ENCODE measurements around the gene ITIH4. TPM values are rescaled to one million over a fixed set of nuclear protein-coding genes. Genes with fewer than 3 reads are reported as not detected.
"Not testable (repeated sequence)": the region's sequence is repeated elsewhere in the genome, so short reads cannot be mapped to it uniquely, and the experiment has no call there.

Gene ITIH4
- total RNA-seq, 1 donor from 2014 or later = 9.8 TPM

GRCh38 chr3:52777959-52778805 lies 52.3 kb downstream of the ITIH4 start:
- DNase-seq (ENCODE audit: low spot score in 2 of 2) = peak in 1 of 2 donors; percentile 60
- no peaks in the 10 kb centered on the region for H3K36me3 ChIP-seq
- no peaks in the 10 kb centered on the region for H3K27me3 ChIP-seq
- H3K4me3 ChIP-seq = no peak overlapping the region
- H3K27ac ChIP-seq = no peak overlapping the region
- no peak for TF ChIP-seq CTCF (IDR thresholded peaks at IDR 0.05)
- H3K9me3 ChIP-seq = no peaks in the 10 kb centered on the region
- intact Hi-C loops (cut with DNase I) = no loop called here
- H3K4me1 ChIP-seq = no peaks in the 10 kb centered on the region

- no peaks in the 10 kb centered on the region for H3K4me1 ChIP-seq
- no peaks in the 10 kb centered on the region for H3K27me3 ChIP-seq
- no peaks in the 10 kb centered on the region for H3K9me3 ChIP-seq
- H3K27ac ChIP-seq = no peak within 1 kb of the TSS
- no peak within 1 kb of the TSS for H3K4me3 ChIP-seq
- no peak for TF ChIP-seq CTCF (IDR thresholded peaks at IDR 0.05)
- intact Hi-C loops (cut with DNase I) = no loop called here
- H3K36me3 ChIP-seq = no peaks in the 10 kb centered on the region
- DNase-seq (ENCODE audit: low spot score in 2 of 2) = peak in 1 of 2 donors; percentile 38
These were observed 53.1 kb downstream of the ITIH4 start, which contains the start of gene ITIH1 for GRCh38 chr3:52777127-52777958. Gene ITIH1, plus strand, starts transcription at chr3:52777599. Its CDS starts 17 bp downstream, at chr3:52777616.

GRCh38 chr3:52776486-52776885 lies 54.0 kb downstream of the ITIH4 start:
- intact Hi-C loops (cut with DNase I); H3K4me3 ChIP-seq; H3K36me3 ChIP-seq; H3K9me3 ChIP-seq; DNase-seq (ENCODE audit: low spot score in 2 of 2); H3K27ac ChIP-seq; H3K27me3 ChIP-seq; H3K4me1 ChIP-seq: not testable (repeated sequence)

- no peak for TF ChIP-seq CTCF (IDR thresholded peaks at IDR 0.05)
- Histone ChIP-seq H3K4me1 (no peaks in the 10 kb centered on the region), H3K27ac (no peak overlapping the region), H3K36me3 (no peaks in the 10 kb centered on the region), H3K27me3 (no peaks in the 10 kb centered on the region), H3K9me3 (no peaks in the 10 kb centered on the region), H3K4me3 (no peak overlapping the region)
- intact Hi-C loops (cut with DNase I) = no loop called here
- no peak for DNase-seq (ENCODE audit: low spot score in 2 of 2)
These were observed 54.6 kb downstream of the ITIH4 start for GRCh38 chr3:52775877-52776276.

GRCh38 chr3:52774901-52775864 lies 55.3 kb downstream of the ITIH4 start:
- no peaks in the 10 kb centered on the region for H3K9me3 ChIP-seq
- intact Hi-C loops (cut with DNase I) = loop anchor here (5.0 kb wide), 1 partner anchor 57 kb away; the partner anchor contains the start of gene ITIH4
- H3K27me3 ChIP-seq = no peaks in the 10 kb centered on the region
- H3K4me3 ChIP-seq = no peak overlapping the region
- no peak overlapping the region for H3K27ac ChIP-seq
- H3K4me1 ChIP-seq = no peaks in the 10 kb centered on the region
- peak in 1 of 2 donors; percentile 60 for DNase-seq (ENCODE audit: low spot score in 2 of 2)
- no peak for TF ChIP-seq CTCF (IDR thresholded peaks at IDR 0.05)
- H3K36me3 ChIP-seq = no peaks in the 10 kb centered on the region
